MM.1S (cell line): Measurements from ENCODE around the gene NT5M.

Experiments
- DNase-seq: peaks from one replicate; pipeline ENCODE4 v3.0.0-alpha.2; 2015
- H2AFZ ChIP-seq: fragments of 300-600 bp; sonication (generic); 2 replicates; pipeline ENCODE4 v1.6.0; 2016; ENCODE audit warnings: antibody characterized with exemption, low read length
- H3F3A ChIP-seq: fragments of 300-600 bp; sonication (generic); 2 replicates; pipeline ENCODE4 v1.6.1; 2016; ENCODE audit warnings: mild to moderate bottlenecking, antibody characterized with exemption, low read length, moderate library complexity, mixed read lengths; ENCODE audit not compliant: insufficient read depth
- H3K27ac ChIP-seq: fragments of 300-600 bp; sonication (generic); 2 replicates; pipeline ENCODE4 v1.5.1; 2016; ENCODE audit warnings: mild to moderate bottlenecking, low read length
- H3K27me3 ChIP-seq: fragments of 300-600 bp; sonication (generic); replicated peaks from 2 replicates; pipeline ENCODE4 v1.6.0; 2016; ENCODE audit warnings: low read length; ENCODE audit not compliant: insufficient read depth
- H3K36me3 ChIP-seq: fragments of 300-600 bp; sonication (generic); replicated peaks from 2 replicates; pipeline ENCODE4 v1.6.1; 2016; ENCODE audit warnings: mild to moderate bottlenecking, low read length, mixed read lengths; ENCODE audit not compliant: insufficient read depth
- H3K4me1 ChIP-seq: fragments of 300-600 bp; sonication (generic); 2 replicates; pipeline ENCODE4 v1.6.1; 2016; ENCODE audit warnings: low read length, mixed read lengths
- H3K4me2 ChIP-seq: fragments of 300-600 bp; sonication (generic); 2 replicates; pipeline ENCODE4 v1.6.0; 2016; ENCODE audit warnings: low read depth, low read length
- H3K4me3 ChIP-seq: fragments of 300-600 bp; sonication (generic); 2 replicates; pipeline ENCODE4 v1.5.1; 2016; ENCODE audit warnings: low read length, mixed read lengths
- H3K79me2 ChIP-seq: fragments of 300-600 bp; sonication (generic); 2 replicates; pipeline ENCODE4 v1.6.1; 2016; ENCODE audit warnings: mixed run types, low read length, mixed read lengths
- H3K9ac ChIP-seq: fragments of 300-600 bp; sonication (generic); 2 replicates; pipeline ENCODE4 v1.6.1; 2016; ENCODE audit warnings: low read length, mixed read lengths
- H3K9me2 ChIP-seq: fragments of 300-600 bp; sonication (generic); replicated peaks from 2 replicates; pipeline ENCODE4 v1.6.1; 2016; ENCODE audit warnings: mild to moderate bottlenecking, low read length, mixed read lengths; ENCODE audit not compliant: insufficient read depth
- H3K9me3 ChIP-seq: fragments of 300-600 bp; sonication (generic); replicated peaks from 2 replicates; pipeline ENCODE4 v1.6.1; 2016; ENCODE audit warnings: mild to moderate bottlenecking, low read length, mixed read lengths; ENCODE audit not compliant: insufficient read depth
- H4K20me1 ChIP-seq: fragments of 300-600 bp; sonication (generic); 2 replicates; pipeline ENCODE4 v1.6.1; 2016; ENCODE audit warnings: mild to moderate bottlenecking, low read length, moderate library complexity, mixed read lengths; ENCODE audit not compliant: insufficient read depth
- CTCF ChIP-seq: fragments of 300-600 bp; sonication (generic); IDR thresholded peaks from 2 replicates; pipeline ENCODE4 v1.5.1; 2016; ENCODE audit warnings: antibody characterized with exemption, low read length, mixed read lengths
- EZH2 ChIP-seq: fragments of 300-600 bp; sonication (generic); optimal IDR thresholded peaks from 2 replicates; pipeline ENCODE3; 2017; ENCODE audit warnings: low read depth, mild to moderate bottlenecking, antibody characterized with exemption, low read length, mixed read lengths
- EZH2phosphoT487 ChIP-seq: fragments of 300-600 bp; sonication (generic); IDR thresholded peaks from 2 replicates; pipeline ENCODE4 v1.6.1; 2018; ENCODE audit warnings: antibody characterized with exemption, low read length

NT5M gene

GRCh38 chr17:17354560-17355349 lies 51.6 kb downstream of the NT5M start:
- Histone ChIP-seq H3K9ac (no peak overlapping the region), H3K36me3 (no peaks in the 10 kb centered on the region), H3K9me2 (no peaks in the 10 kb centered on the region), H3K9me3 (no peaks in the 10 kb centered on the region), H3K27me3 (no peaks in the 10 kb centered on the region), H3K4me3 (no peak overlapping the region), H3F3A (no peaks in the 10 kb centered on the region), H4K20me1 (no peaks in the 10 kb centered on the region), H3K4me2 (no peak overlapping the region; the same call in 1 of the 2 replicates), H3K79me2 (no peaks in the 10 kb centered on the region), H3K27ac (no peak overlapping the region), H2AFZ (peak overlapping the region; percentile 5; the same call in 1 of the 2 replicates), H3K4me1 (no peaks in the 10 kb centered on the region)
- DNase-seq: peak; percentile 66
- TF ChIP-seq CTCF (peak; percentile 90), EZH2phosphoT487 (no peak)

- Histone ChIP-seq H3K9me2 (no peaks in the 10 kb centered on the region), H3K36me3 (no peaks in the 10 kb centered on the region), H4K20me1 (no peaks in the 10 kb centered on the region), H3K9ac (no peak overlapping the region), H3K27ac (no peak overlapping the region), H2AFZ (peak overlapping the region; percentile 5; the same call in 1 of the 2 replicates), H3K79me2 (no peaks in the 10 kb centered on the region), H3K4me1 (no peaks in the 10 kb centered on the region), H3K4me2 (no peak overlapping the region), H3F3A (no peaks in the 10 kb centered on the region), H3K27me3 (no peaks in the 10 kb centered on the region), H3K9me3 (no peaks in the 10 kb centered on the region), H3K4me3 (no peak overlapping the region)
- no peak for DNase-seq
- TF ChIP-seq EZH2 (no peak), CTCF (no peak), EZH2phosphoT487 (no peak)
Observed at GRCh38 chr17:17355426-17355825, 52.3 kb downstream of the NT5M start.

GRCh38 chr17:17356149-17356930 lies 53.2 kb downstream of the NT5M start:
- no peaks in the 10 kb centered on the region for H3K4me1 ChIP-seq
- H3K4me2 ChIP-seq: no peak overlapping the region
- no peaks in the 10 kb centered on the region for H4K20me1 ChIP-seq
- no peak overlapping the region for H3K9ac ChIP-seq
- no peaks in the 10 kb centered on the region for H3K9me3 ChIP-seq
- no peak for TF ChIP-seq EZH2phosphoT487
- TF ChIP-seq CTCF: peak; percentile 97
- TF ChIP-seq EZH2: no peak
- no peaks in the 10 kb centered on the region for H3K36me3 ChIP-seq
- H3F3A ChIP-seq: no peaks in the 10 kb centered on the region
- H3K4me3 ChIP-seq: no peak overlapping the region
- H2AFZ ChIP-seq: no peak overlapping the region
- no peak overlapping the region for H3K27ac ChIP-seq
- H3K9me2 ChIP-seq: no peaks in the 10 kb centered on the region
- H3K27me3 ChIP-seq: no peaks in the 10 kb centered on the region
- H3K79me2 ChIP-seq: no peaks in the 10 kb centered on the region
- DNase-seq: peak; percentile 70
